LNCAP (cell line): ENCODE results near the gene EPHA5.

Source experiments
- CTCF ChIP-seq: fragments of 450-650 bp; IDR thresholded peaks from 2 replicates; pipeline ENCODE4 v1.5.1; 2017; ENCODE audit warnings: mild to moderate bottlenecking

The EPHA5 gene

GRCh38 chr4:65538571-65538970, 131.7 kb downstream of the EPHA5 start:
- no peak for TF ChIP-seq CTCF

GRCh38 chr4:65535113-65535512, 135.2 kb downstream of the EPHA5 start:
- no peak for TF ChIP-seq CTCF

- TF ChIP-seq CTCF, result no peak
Measured at GRCh38 chr4:65521666-65522065, 148.6 kb downstream of the EPHA5 start.

- no peak for TF ChIP-seq CTCF
Measured at GRCh38 chr4:65515646-65516045, 154.6 kb downstream of the EPHA5 start.

- TF ChIP-seq CTCF, result no peak
Measured at GRCh38 chr4:65510976-65511375, 159.3 kb downstream of the EPHA5 start.

GRCh38 chr4:65508168-65508567, 162.1 kb downstream of the EPHA5 start:
- TF ChIP-seq CTCF, result no peak

- TF ChIP-seq CTCF, result no peak
Measured at GRCh38 chr4:65502131-65502701, 168.1 kb downstream of the EPHA5 start.

GRCh38 chr4:65498606-65499005, 171.7 kb downstream of the EPHA5 start:
- no peak for TF ChIP-seq CTCF
